SK-N-SH treated with all-trans-retinoic acid at 6 μM for 48 hours (cell line): ENCODE data around the gene CCNY.

Experiments used
- ARNTL ChIP-seq: fragments of 450-650 bp; formaldehyde crosslinking; IDR thresholded peaks from 2 replicates; pipeline ENCODE4 v1.5.0; 2020; ENCODE audit warnings: low read depth, mild to moderate bottlenecking, moderate library complexity, borderline replicate concordance
- CREB5 ChIP-seq: fragments of 250-450 bp; sonication (Bioruptor Pico); IDR thresholded peaks from 2 replicates; pipeline ENCODE4 v1.5.1; 2020; ENCODE audit warnings: low read depth, mild to moderate bottlenecking, moderate library complexity
- ESRRG ChIP-seq: fragments of 250-450 bp; sonication (Bioruptor Pico); IDR thresholded peaks from 2 replicates; pipeline ENCODE4 v1.6.1; 2021; ENCODE audit warnings: mild to moderate bottlenecking
- PATZ1 ChIP-seq: fragments of 250-450 bp; sonication (Bioruptor Pico); IDR thresholded peaks from 2 replicates; pipeline ENCODE4 v1.8.0; 2020; ENCODE audit warnings: mild to moderate bottlenecking, moderate library complexity, borderline replicate concordance
- POU6F1 ChIP-seq: fragments of 250-450 bp; sonication (Bioruptor Pico); IDR thresholded peaks from 2 replicates; pipeline ENCODE4 v1.8.0; 2021; ENCODE audit warnings: low read depth, mild to moderate bottlenecking, moderate library complexity, borderline replicate concordance
- ZFP30 ChIP-seq: fragments of 450-650 bp; formaldehyde crosslinking; IDR thresholded peaks from 2 replicates; pipeline ENCODE4 v1.5.0; 2022; ENCODE audit warnings: mild to moderate bottlenecking, moderate library complexity
- ZNF70 ChIP-seq: fragments of 450-650 bp; formaldehyde crosslinking; IDR thresholded peaks from 2 replicates; pipeline ENCODE4 v1.5.0; 2020; ENCODE audit warnings: mild to moderate bottlenecking, moderate library complexity

GRCh38 chr10:35510891-35511290 lies 174.6 kb downstream of the CCNY start:
- no peak for TF ChIP-seq ZFP30 (CRISPR knock-in tag)
- no peak for TF ChIP-seq ESRRG (CRISPR knock-in tag)
- TF ChIP-seq CREB5 (CRISPR knock-in tag) = no peak
- TF ChIP-seq ZNF70 (CRISPR knock-in tag) = no peak
- no peak for TF ChIP-seq POU6F1 (CRISPR knock-in tag)
- no peak for TF ChIP-seq ARNTL (CRISPR knock-in tag)
- no peak for TF ChIP-seq PATZ1 (CRISPR knock-in tag)
